ENCODE measurements around the gene ERICH6.

ERICH6 gene

GRCh38 chr3:150612494-150612893, 91.2 kb downstream of the ERICH6 start:
- no peak for DNase-seq

- no peak for DNase-seq
Measured at GRCh38 chr3:150611666-150612065, 92.1 kb downstream of the ERICH6 start.

GRCh38 chr3:150610785-150611184, 92.9 kb downstream of the ERICH6 start:
- DNase-seq: no peak

GRCh38 chr3:150609988-150610387, 93.7 kb downstream of the ERICH6 start:
- DNase-seq: no peak
